GM18520 (cell line): ENCODE measurements around the gene MED29.
A peak's percentile ranks its signal among the peaks of the same experiment; 100 is the strongest.

Experiments
- ATAC-seq: cut with Tn5 transposase; IDR thresholded peaks from one replicate; pipeline ENCODE4 v1.9.1; 2021; ENCODE audit not compliant: unreplicated experiment

MED29 gene

DNA sequence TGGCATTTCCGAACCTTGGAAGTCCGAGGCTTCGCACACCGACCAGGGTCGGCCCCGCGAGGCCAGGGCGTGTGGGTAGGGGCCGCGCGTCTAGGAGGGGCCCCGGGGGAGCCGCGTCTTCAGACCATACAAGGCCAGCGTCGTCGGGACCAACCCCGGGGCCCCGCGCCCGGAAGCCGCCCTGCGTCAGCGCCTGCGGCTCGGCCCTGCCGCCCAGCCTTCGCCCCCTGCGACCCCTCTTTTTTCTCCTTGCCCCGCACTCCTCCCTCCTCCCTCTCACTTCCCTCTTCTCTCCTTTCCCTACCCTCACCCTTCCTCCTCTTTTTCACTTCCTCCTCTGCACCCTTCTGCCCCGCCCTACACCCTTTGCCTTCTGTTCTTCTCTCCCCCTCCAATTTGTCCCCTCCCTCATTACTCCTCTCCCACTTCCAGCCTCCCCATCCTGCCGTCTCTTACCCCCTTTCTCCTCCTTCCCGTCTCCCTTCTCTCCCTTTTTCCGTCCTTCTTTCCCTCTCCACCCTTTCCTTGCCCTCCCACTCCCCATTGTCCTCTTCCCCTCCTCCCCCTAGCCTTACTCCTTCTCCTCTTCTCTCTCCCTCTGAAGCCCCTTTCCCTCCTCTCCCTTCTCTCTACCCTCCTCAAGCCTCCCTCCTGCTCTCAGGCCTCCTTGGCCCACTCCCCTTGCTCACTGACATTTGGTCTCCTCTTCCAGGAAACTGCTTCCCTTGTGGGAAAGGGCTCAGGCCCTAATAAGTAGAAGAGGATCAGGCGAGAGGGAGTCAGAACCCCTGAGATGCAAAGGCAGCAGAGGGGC lies 19.0 kb downstream of the MED29 start:
- ATAC-seq = no peak

DNA sequence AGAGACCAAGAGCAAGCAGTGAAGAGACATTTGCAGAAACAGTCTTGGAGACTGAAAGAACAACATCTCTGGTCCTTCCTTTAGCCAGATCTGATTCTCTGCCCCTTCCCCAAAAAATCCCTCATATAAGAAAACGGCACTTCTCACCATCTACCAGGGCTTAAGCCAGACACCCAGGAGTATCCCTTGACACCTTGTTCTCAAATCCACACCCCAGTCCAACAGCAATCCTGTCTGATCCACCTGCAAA lies 19.6 kb downstream of the MED29 start:
- ATAC-seq = no peak

DNA sequence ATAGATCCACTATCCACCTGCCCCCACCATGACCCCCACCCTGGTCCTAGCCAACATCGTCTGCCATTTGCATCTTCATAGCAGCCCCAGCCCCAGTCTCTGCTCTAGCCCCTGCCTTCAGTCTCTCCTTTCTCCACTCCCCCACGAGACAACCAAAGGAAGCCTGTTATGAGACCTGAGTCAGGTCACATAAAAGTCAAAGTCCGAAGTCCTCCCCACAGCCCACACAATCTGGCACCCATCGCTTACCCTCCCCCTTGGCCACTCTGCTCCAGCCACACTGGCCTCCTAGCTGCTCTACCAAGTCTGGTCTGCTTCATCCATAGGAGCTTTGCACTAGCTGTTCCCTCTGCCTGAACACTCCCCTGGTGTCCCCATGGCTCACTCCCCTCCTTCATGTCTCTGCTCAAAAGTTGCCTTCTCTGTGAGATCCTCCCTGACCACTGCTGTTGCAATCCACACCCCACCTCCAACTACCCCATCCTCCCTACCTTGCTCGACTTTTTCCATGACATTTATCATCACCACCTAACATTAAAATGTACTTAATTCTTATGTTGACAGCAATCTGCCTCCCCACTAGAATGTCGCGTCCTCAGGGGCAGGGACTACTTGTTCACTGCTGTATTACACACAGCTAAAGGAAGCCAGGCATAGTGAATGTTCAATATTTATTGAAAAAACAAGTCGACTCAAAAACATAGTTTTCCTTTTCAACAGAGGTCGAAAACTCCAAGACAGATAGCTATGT lies 20.1 kb downstream of the MED29 start:
- no peak for ATAC-seq

DNA sequence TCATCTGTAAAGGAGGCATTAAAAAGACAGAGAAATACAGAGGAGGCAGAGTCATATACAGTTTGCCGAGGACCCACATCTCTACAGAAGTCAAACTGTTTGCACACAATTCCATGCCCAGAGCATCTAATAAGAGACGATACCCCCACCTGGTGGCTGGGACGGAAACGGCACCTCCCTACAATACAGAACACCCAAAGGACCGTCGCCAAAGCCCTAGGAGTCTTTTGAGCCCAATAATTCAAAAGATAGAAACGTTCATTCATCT lies 20.6 kb downstream of the MED29 start:
- peak; percentile 18 for ATAC-seq

DNA sequence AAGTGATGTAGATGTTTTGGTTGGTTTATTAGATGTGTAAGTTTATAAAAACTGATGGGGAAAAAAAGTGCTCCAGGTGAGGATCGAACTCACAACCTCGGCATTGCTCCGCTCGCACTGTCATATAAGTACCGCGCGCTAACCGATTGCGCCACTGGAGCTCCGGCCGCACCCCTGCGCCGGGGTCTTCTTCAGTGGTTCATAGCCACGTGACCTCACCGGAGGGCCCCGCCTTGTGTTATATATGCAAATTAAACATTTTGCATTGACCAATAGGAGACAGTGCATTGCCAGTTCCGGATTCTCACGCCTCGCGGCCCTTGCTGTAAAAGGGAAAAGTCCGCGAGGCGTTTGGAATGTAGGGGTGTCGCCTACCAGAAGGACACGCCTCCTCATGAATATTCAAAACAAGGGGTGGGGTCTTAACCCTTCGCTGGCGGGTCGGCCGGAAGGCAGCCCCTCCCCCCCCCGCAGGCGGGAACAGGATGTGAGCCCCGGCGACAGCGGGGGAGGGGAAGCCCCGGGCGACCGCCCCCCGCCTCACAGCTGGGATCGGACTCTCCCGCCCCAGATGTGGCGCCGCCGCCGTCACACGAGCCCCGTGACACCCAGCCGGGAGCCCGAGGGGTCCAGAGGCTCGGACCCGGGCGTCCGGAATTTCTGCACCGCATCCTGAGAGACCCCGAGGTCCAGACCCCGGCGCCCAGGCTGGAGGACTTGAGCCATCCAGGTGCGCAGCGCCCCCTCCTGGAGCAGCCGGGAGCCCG lies 21.1 kb downstream of the MED29 start, which contains the start of gene PLEKHG2:
Gene PLEKHG2 (plus strand): TSS at position 570 of the 767 bp plus-strand sequence. CDS start 1,418 bp downstream, outside the sequence.
- ATAC-seq = peak; percentile 39

DNA sequence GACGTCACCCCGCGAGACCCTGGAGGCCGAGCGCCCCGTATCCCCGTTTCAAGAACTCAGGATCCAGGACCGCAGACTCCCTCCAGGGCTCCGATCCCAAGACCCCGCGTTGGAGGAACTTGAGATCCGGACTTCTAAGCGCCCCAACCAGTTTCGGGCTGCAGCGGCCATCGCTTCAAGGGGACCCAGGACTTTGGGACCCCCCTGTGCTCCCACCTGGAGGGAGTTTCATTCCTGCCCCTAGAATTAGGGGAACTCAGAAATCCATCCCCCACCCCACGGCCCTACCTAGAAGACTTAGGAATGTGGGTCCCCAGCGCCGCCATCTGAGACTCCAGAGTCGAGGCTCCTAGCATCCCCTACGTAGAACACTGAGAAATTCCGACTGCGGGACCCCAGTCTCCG lies 21.7 kb downstream of the MED29 start:
- no peak for ATAC-seq

DNA sequence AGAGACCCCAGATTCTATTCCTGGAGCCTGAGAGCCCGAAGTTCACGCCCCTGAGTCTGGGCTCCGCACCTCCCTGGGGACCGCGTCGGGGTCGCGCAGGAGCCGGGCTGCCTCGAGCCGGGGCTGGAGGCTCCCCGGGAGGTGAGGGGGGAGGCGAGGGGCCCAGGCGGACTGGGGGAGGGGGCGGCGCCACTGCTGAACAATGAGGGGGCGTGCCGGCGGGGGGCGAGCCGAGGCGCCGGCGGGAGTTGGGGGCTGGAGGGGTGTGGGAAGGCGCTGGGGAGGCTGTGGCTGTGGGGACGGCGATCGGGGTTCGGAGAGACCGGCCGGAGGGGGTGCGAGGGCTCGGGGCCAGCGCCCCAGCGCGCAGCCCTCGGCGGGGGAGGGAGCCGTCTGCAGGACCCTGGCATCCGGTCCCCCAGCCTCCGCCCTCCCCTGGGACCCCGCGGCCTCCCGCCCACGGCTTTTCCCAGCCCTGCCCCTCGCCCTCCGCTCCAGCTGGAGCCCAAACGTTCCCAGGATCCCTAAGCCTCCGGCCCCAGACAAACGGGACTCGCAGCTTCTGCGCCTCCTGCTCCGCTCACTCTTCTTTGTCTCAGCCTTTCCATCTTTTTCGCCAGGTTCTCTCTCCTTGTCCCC lies 22.2 kb downstream of the MED29 start:
- no peak for ATAC-seq

DNA sequence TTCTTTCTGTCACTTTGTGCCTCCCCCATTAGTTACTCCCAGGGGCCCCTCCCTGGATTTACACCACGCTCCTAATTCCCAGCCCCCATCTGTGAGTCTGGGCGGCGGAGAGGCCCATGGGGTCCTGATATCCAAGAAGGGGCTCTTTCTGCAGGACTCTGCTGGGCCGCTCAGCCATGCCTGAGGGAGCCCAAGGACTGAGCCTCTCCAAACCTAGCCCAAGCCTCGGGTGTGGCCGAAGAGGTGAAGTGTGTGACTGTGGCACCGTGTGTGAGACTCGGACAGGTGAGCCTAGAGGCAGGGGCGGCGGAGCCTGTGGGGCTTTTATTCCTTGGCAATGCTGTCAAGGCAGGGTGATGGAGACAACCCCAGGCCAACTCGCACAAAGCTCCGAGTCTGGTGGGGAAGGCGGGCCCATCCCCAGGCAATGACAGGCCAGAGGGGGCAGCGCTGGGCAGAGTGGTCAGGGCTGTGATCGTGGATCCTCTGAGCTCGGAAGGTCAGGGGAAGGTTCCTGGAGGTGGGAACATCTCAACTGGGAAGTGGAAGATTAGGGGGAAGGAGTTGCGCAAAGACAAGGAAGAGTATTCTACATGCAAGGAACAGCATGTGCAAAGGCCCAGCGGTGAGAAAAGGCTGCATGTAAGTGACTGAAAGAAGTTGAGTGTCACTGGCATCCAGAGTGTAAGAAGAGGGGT lies 22.9 kb downstream of the MED29 start:
- no peak for ATAC-seq

DNA sequence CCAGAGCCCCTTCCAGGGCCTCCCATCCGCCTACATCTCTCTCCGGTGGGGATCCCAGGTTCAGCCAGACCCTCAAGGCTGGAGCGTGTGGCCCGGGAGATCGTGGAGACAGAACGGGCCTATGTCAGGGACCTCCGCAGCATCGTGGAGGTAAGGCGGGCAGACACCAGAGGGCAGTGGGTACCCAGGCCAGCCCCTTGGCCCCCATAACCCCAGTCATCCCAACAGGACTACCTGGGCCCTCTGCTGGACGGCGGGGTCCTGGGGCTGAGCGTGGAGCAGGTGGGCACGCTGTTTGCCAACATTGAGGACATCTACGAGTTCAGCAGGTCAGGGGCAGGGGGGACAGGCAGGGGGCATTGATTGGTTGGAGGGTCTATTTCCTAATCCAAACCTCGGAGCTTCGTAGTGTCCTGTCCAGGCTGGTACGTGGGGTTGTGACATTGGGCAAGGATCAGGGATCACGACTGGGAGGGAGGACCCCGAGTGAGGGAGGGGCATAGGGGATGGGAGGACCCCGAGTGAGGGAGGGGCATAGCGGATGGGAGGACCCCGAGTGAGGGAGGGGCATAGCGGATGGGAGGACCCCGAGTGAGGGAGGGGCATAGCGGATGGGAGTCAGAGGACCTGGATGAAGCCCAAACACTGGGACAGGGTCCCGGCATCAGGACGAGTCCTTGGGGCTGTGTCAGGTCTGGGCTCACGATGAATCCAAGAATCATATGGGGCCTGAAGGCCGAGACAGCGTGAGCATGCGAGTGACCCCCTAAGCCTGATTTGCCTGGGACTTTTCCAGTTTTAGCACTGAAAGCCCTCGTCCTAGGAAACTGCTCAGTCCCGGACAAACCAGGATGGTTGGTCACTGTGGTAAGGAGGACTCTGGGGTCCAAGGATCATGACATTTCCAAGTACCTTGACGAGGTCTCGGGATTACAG lies 24.2 kb downstream of the MED29 start:
- ATAC-seq = no peak

DNA sequence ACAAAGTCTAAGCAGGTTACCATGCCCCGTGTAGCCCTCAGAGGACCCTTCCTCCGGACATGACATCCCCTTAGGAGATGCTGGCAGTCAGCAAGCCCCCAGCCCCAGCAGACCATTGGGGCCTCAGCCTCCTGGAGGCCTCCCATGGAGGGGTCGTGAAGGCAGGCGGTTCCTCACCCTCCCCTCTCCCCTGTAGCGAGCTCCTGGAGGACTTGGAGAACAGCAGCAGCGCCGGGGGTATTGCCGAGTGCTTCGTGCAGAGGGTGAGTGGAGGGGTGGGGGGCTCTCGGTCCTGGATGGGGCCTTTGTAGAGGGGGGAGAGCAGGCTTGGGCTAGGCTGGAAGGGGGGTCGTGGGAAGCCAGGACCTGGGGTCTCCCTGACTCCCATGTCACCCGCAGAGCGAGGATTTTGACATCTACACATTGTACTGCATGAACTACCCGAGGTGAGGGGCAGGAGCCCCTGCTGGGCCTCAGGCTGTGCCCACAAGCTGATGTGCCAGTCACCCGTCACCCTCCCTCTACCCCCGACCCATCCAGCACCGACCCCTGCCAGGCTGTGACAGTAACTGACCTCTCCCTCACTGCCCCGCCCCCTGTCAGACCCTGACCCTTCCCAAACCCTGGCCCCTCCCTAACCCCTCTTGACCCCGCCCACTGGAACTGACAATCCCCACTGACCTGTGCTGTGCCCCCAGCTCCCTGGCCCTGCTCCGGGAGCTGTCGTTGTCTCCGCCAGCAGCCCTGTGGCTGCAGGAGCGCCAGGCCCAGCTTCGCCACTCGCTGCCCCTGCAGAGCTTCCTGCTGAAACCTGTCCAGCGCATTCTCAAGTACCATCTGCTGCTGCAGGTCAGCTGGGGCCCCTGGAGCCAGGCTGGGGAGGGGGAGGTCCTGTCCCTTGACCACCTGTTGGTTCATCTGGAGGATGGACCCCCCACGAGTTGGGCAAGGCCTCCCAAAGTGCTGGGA lies 25.3 kb downstream of the MED29 start:
- no peak for ATAC-seq

DNA sequence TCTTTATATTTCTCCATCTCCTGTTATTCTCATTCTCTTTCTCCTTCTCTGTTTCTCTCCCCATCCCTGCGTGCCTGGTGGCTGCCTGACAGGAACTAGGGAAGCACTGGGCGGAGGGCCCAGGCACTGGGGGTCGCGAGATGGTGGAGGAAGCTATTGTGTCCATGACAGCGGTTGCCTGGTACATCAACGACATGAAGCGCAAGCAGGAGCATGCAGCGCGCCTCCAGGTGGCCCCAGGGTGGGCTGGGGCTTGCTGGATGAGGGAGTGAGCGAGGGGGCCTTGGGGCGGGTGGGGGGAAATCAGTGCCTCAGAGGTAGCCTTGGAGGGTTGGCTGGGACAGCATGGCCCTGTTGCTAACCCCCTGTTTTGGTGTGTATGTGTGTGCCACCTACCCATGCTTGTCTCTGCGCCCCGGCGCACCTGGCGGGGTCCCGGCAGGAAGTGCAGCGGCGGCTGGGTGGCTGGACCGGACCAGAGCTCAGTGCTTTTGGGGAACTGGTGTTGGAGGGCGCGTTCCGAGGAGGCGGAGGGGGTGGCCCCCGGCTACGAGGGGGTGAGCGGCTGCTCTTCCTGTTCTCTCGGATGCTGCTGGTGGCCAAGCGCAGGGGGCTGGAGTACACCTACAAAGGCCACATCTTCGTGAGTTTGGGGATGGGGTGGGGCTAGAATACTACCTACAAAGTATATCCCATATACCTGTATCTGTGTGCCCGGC lies 26.4 kb downstream of the MED29 start:
- ATAC-seq = no peak

DNA sequence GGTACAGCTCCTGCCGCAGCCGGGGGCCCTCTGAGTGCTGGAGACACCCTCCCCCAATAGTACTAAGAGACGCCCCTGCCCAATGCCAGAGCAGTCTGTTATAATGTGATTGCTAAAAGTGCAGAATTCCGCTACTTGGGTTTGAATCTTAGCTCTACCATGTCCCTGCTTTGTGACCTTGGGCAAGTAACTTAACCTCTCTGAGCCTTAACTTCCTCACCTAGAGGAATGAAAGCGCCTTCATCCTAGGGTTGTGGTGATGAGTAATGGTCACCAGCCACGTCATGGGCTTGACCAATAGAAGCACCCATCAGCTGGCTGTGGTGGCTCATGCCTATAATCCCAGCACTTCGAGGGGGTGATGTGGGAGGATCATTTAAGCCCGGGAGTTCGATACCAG lies 27.8 kb downstream of the MED29 start:
- no peak for ATAC-seq

DNA sequence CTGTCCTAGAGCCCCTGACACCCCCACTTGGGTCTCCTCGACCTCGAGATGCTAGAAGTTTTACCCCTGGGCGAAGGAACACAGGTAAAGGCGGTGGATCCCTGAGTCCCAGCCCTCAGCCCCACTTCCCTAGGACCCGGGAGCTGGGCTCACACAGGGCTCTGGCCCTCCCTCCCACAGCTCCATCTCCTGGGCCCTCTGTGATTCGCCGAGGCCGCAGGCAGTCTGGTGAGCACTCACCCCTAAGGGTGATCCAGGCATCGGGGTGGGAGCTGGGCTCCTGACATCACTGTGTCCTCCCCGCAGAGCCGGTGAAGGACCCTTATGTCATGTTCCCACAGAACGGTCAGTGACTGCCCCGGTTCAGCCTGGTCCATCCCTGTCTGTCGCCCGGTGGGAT lies 29.6 kb downstream of the MED29 start:
- ATAC-seq = no peak

DNA sequence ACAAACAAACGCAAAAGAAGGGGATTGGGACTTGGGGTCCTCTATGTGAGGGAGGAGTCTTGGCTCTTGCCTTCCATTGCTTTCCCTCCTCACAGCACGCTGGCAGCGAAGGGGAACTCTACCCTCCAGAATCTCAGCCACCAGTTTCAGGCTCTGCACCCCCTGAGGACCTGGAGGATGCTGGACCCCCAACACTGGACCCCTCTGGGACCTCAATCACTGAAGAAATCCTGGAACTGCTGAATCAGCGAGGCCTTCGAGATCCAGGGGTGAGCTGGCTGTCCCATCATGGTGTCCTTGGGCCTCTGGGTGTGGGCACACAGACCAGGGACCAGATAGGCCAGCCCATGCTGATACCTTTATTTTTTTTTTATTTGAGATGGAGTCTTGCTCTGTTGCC lies 30.8 kb downstream of the MED29 start:
- ATAC-seq = no peak

DNA sequence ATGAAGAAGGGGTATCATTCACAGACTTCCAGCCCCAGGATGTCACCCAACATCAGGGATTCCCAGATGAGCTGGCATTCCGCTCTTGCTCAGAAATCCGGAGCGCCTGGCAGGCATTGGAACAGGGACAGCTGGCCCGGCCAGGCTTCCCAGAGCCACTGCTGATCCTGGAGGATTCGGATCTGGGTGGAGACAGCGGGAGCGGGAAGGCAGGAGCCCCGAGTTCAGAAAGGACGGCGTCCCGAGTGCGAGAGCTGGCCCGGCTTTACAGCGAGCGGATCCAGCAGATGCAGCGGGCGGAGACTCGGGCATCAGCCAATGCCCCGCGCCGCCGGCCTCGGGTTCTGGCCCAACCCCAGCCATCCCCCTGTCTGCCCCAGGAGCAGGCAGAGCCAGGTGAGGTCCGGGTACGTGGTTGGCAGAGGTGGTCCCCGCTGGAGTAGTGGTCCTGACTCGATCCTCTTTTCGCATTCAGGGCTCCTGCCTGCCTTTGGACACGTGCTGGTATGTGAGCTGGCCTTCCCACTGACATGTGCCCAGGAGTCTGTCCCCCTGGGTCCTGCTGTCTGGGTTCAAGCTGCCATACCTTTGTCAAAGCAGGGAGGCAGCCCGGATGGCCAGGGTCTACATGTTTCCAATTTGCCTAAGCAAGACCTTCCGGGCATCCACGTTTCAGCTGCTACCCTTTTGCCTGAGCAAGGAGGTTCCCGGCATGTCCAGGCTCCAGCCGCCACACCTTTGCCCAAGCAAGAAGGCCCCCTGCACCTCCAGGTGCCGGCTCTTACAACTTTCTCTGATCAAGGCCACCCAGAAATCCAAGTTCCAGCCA lies 32.3 kb downstream of the MED29 start:
- ATAC-seq = no peak

DNA sequence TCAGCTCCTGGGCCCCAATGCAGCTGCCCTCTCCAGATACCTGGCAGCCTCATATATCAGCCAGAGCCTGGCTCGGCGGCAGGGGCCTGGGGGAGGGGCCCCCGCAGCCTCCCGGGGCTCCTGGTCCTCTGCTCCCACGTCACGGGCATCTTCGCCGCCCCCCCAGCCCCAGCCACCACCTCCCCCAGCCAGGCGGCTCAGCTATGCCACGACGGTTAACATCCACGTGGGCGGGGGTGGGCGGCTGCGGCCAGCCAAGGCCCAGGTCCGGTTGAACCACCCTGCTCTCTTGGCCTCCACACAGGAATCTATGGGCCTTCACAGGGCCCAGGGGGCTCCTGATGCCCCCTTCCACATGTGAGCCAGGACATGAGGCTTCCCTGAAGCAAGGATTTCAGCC lies 33.8 kb downstream of the MED29 start:
- ATAC-seq = no peak

DNA sequence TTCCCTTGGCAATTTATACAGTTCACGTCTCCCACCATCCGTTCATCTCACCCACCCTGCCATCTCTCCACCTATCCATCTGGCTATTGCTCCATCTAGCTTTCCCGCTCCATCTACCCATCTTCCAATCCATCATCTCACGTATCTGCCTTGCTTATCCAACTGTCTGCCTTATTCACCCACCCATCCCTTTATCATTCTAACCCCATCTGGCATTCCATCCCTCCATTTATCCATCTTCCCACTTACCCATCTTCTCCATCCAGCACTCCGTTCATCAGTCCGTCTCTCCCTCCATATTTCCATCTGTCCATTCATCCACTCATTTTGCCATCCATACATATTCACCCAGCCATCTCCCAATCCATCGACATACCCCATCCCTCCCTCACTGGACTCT lies 34.6 kb downstream of the MED29 start:
- no peak for ATAC-seq
